NK-92 (cell line): ENCODE data around the gene PAX7.

Experiments
- DNase-seq: peaks from one replicate; lab custom pipeline; 2025; ENCODE audit not compliant: unreplicated experiment; lab: John Stamatoyannopoulos, UW

The PAX7 gene

GRCh38 chr1:18789246-18789645, 158.6 kb downstream of the PAX7 start:
- no peak for DNase-seq

DNA sequence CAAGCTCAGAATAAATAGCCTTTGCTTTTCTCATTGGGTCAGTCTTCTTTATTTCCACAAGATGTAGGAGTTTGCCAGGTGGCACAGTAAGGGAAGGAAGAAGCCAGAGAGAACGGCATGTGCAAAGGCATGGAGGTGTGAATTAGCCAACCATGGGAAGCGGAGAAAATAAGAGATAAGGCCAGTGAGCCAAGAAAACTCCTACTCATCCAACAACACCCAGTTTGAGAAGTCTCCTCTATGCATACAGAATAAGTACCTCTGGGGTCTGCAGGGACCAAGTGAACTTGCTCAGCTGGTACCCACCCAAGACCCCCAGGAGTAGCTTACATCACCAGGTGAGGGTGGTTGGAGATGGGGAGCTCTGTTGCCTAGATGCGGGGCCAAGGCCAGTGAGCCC, 162.1 kb downstream of the PAX7 start:
- DNase-seq, result no peak

DNA sequence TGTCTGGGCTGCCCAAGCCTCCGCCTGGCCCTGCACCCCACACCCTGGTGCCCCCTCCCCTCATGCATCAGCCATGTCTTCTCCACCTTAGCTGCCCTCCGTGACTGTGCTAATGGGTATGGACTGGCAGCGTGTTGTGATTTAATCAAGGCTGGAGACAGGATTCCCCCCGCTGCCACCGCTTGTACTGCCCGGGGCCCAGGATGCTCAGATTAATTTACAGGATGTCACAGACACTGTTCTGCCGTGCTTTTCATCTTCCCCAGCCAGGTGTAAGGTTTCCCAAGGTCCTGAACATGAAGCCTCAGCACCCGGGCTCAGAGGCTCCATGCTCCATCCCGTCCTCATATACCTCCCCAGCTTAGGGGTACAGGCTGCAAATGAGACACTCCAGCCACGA, 162.5 kb downstream of the PAX7 start:
- DNase-seq, result no peak

- DNase-seq, result no peak
These were observed 163.4 kb downstream of the PAX7 start for GRCh38 chr1:18794051-18794450.

GRCh38 chr1:18794561-18794960, 163.9 kb downstream of the PAX7 start:
- no peak for DNase-seq

- no peak for DNase-seq
These were observed 164.5 kb downstream of the PAX7 start for GRCh38 chr1:18795002-18795689.

DNA sequence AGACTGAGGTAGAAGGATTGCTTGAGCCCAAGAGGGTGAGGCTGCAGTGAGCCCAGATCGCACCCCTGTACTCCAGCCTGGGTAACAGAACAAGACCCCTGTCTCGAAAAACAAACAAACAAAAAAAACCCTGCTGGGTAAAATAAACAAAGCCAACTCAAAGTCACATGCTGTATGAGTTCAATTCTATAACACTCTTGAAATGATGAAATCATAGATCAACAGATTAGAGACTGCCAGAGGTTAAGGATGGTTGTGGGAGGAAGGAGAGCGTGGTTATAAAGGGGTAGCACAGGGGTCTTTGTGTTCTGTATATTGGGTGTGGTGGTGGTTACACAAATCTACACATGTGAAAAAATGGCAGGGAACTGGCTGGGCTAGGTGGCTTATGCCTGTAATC, 166.3 kb downstream of the PAX7 start:
- no peak for DNase-seq
